Measurements from ENCODE around the gene SORCS3. TPM values are rescaled to one million over a fixed set of nuclear protein-coding genes. Genes with fewer than 3 reads are reported as not detected.
A peak's percentile ranks its signal among the peaks of the same experiment; 100 is the strongest.

Gene SORCS3
- total and polyA plus RNA-seq, 11 donors, result 0.03 to 0.19 (median 0.05) TPM; not detected in 8

DNA sequence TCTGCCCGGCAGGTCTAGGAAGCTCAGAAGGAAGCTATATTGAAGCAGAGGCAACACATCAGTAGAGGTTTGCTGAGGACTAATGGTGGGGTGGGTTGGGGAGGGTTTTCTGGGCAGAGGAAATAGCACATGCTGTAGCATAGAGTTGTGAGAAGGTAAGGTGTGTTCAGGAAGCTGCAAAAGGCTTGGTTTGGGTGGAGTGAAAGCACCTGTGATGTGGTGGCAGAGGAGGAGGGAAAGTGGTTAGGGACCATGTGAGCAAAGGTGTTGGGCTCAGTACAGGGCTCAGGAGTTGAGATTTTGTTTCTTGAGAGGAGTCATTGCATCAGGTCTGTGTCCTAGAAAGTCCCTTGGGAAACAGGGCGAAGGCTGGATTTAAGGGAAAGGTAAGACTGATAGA is 294.6 kb downstream of the SORCS3 start:
- intact Hi-C loops (cut with DNase I), result no loop called here
- no peak for ATAC-seq
- H3K9me3 ChIP-seq, result no peaks in the 10 kb centered on the region
- DNase-seq, result no peak
- H3K27me3 ChIP-seq, result peaks cover 0 to 11% (median 0%) of the 10 kb centered on the region in 9 donors
- no peak for TF ChIP-seq POLR2A (IDR thresholded peaks at IDR 0.05)
- TF ChIP-seq, protein P1, sequence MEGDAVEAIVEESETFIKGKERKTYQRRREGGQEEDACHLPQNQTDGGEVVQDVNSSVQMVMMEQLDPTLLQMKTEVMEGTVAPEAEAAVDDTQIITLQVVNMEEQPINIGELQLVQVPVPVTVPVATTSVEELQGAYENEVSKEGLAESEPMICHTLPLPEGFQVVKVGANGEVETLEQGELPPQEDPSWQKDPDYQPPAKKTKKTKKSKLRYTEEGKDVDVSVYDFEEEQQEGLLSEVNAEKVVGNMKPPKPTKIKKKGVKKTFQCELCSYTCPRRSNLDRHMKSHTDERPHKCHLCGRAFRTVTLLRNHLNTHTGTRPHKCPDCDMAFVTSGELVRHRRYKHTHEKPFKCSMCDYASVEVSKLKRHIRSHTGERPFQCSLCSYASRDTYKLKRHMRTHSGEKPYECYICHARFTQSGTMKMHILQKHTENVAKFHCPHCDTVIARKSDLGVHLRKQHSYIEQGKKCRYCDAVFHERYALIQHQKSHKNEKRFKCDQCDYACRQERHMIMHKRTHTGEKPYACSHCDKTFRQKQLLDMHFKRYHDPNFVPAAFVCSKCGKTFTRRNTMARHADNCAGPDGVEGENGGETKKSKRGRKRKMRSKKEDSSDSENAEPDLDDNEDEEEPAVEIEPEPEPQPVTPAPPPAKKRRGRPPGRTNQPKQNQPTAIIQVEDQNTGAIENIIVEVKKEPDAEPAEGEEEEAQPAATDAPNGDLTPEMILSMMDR (IDR thresholded peaks at IDR 0.05), result no peak
- H3K36me3 ChIP-seq, result no peaks in the 10 kb centered on the region
- 24 to 66% (median 46%) methylated on average over 2 of the region's 2 CpGs for WGBS, 4 donors
- no peak overlapping the region for H3K27ac ChIP-seq
- no peak overlapping the region for H3K4me3 ChIP-seq
- H3K4me1 ChIP-seq, result no peaks in the 10 kb centered on the region

DNA sequence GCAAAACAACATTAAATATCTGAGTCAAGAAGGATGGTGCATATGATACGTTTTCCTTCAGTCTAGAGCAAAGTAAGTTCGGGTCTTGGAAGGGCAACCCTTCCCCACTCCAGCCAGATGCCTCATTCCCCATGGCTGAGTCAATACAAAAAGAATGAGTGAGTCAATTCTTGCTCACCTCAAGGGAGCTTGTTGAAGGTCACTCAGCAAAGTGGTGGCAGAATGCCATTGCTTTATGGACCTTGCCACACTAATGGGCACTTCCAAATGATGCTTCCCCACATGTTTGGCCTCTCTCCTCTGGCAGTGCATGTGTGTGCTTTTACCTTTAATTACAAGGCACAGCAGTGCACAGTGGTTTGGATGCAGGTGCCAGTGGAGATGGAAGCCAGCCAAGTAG is 296.5 kb downstream of the SORCS3 start:
- DNase-seq, result peak in 1 of 5 donors; percentile 25
- Histone ChIP-seq H3K27ac (no peak overlapping the region), H3K9me3 (no peaks in the 10 kb centered on the region), H3K36me3 (no peaks in the 10 kb centered on the region), H3K4me1 (no peaks in the 10 kb centered on the region), H3K27me3 (peaks cover 0 to 8% (median 0%) of the 10 kb centered on the region in 9 donors), H3K4me3 (no peak overlapping the region)
- peak in 2 of 4 donors; percentile 41 to 54 for ATAC-seq
- intact Hi-C loops (cut with DNase I), result no loop called here
- TF ChIP-seq, protein P1 (IDR thresholded peaks at IDR 0.05), result no peak
- no peak for TF ChIP-seq POLR2A (IDR thresholded peaks at IDR 0.05)
- WGBS, 4 donors, result 47 to 69% (median 53%) methylated on average over 2 of the region's 2 CpGs

DNA sequence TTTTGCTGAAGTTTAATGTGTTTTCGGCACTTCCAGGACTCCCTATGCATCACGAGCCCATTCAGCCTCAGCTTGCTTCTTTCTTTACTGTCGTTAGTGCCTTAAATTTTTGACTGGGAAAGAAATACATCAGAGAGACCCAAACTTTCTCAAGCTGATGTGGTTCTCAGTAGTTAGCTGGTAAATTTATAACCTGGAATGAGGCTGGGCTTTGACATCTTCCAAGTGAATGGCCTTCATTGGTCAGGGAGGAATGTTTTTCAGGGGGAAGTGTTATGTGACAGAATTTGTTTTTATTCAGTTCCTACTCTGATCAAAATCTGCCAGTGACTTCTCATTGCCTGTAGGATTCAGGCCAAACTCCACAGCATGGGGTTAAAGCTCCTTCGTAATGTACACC is 296.9 kb downstream of the SORCS3 start:
- peaks cover 0 to 8% (median 0%) of the 10 kb centered on the region in 9 donors for H3K27me3 ChIP-seq
- WGBS, 4 donors, result 81 to 90% (median 85%) methylated on average over 4 of the region's 4 CpGs
- H3K4me1 ChIP-seq, result no peaks in the 10 kb centered on the region
- no peak overlapping the region for H3K4me3 ChIP-seq
- H3K36me3 ChIP-seq, result no peaks in the 10 kb centered on the region
- ATAC-seq, result no peak
- H3K27ac ChIP-seq, result no peak overlapping the region
- no peaks in the 10 kb centered on the region for H3K9me3 ChIP-seq
- no peak for DNase-seq
- no peak for TF ChIP-seq POLR2A (IDR thresholded peaks at IDR 0.05)
- TF ChIP-seq, protein P1 (IDR thresholded peaks at IDR 0.05), result no peak
- intact Hi-C loops (cut with DNase I), result no loop called here

DNA sequence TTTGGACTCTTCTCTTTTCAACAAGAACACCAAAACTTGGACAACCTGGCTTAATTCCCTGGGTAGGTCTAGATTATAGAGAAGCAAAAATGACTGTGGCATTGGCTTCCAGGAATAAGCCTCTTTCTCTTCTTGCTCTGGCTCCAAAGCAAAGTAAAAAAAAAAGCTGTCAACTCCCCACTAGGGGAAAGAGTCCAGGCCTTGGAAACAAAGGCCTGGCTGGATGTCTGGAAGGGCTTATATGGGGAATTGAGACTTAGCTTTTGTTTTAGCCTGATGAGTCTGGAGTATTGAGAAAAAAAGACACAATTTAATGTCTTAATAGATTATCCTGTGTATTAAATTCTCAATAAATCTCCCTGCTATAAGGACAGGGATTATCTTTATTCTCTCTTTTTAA is 300.6 kb downstream of the SORCS3 start:
- Histone ChIP-seq H3K4me3 (no peak overlapping the region), H3K27ac (no peak overlapping the region), H3K4me1 (no peaks in the 10 kb centered on the region), H3K36me3 (no peaks in the 10 kb centered on the region), H3K9me3 (no peaks in the 10 kb centered on the region), H3K27me3 (no peaks in the 10 kb centered on the region)
- intact Hi-C loops (cut with DNase I), result no loop called here
- TF ChIP-seq, protein P1 (IDR thresholded peaks at IDR 0.05), result no peak
- no peak for TF ChIP-seq POLR2A (IDR thresholded peaks at IDR 0.05)
- no peak for ATAC-seq
- DNase-seq, result no peak
